C4-2B (cell line): ENCODE data around the gene SPAG17.
"Not testable (repeated sequence)": the region's sequence is repeated elsewhere in the genome, so short reads cannot be mapped to it uniquely, and the experiment has no call there.

Source experiments
- H3K27ac ChIP-seq: fragments of 450-650 bp; 2 replicates; pipeline ENCODE4 v1.5.1; 2017
- CTCF ChIP-seq: fragments of 450-650 bp; conservative IDR thresholded peaks from 2 replicates; pipeline ENCODE4 v1.5.1; 2017; ENCODE audit warnings: mild to moderate bottlenecking
- ZFX ChIP-seq: fragments of 450-650 bp; IDR thresholded peaks from 2 replicates; pipeline ENCODE4 v1.6.1; 2017

SPAG17 gene

GRCh38 chr1:117930484-117930883, 254.5 kb downstream of the SPAG17 start:
- H3K27ac ChIP-seq = peak overlapping the region; percentile 85
- TF ChIP-seq ZFX = no peak
- no peak for TF ChIP-seq CTCF

- peak overlapping the region; percentile 85 for H3K27ac ChIP-seq
- TF ChIP-seq ZFX (no peak), CTCF (no peak)
Measured at GRCh38 chr1:117930173-117930447, 254.9 kb downstream of the SPAG17 start.

- peak; percentile 55 for TF ChIP-seq ZFX
- no peak for TF ChIP-seq CTCF
- H3K27ac ChIP-seq = peak within 1 kb of the TSS; percentile 85
Measured at GRCh38 chr1:117929343-117930172, 255.5 kb downstream of the SPAG17 start, which contains the start of the genes GDAP2 and WDR3. GDAP2 (minus strand) TSS chr1:117929621; CDS start chr1:117920357, 9,264 bp downstream. WDR3 (plus strand) TSS chr1:117929739; CDS start chr1:117933320, 3,581 bp downstream.

- TF ChIP-seq ZFX (no peak), CTCF (peak; percentile 22)
- peak overlapping the region; percentile 85 for H3K27ac ChIP-seq
Measured at GRCh38 chr1:117928881-117929342, 256.1 kb downstream of the SPAG17 start.

GRCh38 chr1:117925981-117926380, 259.0 kb downstream of the SPAG17 start:
- no peak overlapping the region for H3K27ac ChIP-seq
- TF ChIP-seq ZFX (no peak), CTCF (no peak)

GRCh38 chr1:117922717-117923116, 262.3 kb downstream of the SPAG17 start:
- not testable (repeated sequence) for H3K27ac ChIP-seq

- no peak overlapping the region for H3K27ac ChIP-seq
- TF ChIP-seq CTCF (no peak), ZFX (no peak)
Measured at GRCh38 chr1:117921991-117922390, 263.0 kb downstream of the SPAG17 start.

GRCh38 chr1:117919376-117919775, 265.7 kb downstream of the SPAG17 start:
- no peak for TF ChIP-seq ZFX
- TF ChIP-seq CTCF = no peak
- H3K27ac ChIP-seq = no peak overlapping the region
